DMS153 treated with DMSO at 0.1 percent for 48 hours (cell line): ENCODE results near the gene ROBO2.
"Not testable (repeated sequence)": the region's sequence is repeated elsewhere in the genome, so short reads cannot be mapped to it uniquely, and the experiment has no call there.

ENCODE experiments used
- DNase-seq: peaks from one replicate; lab custom pipeline; 2025; ENCODE audit not compliant: unreplicated experiment; lab: John Stamatoyannopoulos, UW

ROBO2 gene

DNA sequence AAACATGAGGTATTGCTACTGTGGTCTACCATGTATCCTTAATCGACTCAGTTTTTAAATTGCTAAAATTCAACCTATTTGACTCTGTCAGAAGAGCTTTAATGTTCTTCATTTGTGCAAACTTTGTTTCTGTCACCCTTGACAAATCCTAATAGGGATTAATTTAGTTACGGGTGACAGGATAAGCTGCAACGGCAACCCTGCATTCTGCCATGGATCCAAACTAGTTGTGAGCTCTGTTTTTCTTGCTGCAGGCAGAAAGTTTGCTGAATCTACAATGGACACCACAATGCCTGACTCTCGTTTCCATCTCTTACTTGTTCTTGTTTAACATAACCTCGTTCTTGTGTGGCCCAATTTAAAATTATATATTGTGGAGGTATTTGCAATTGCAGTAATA, 352.3 kb downstream of the ROBO2 start:
- no peak for DNase-seq

- DNase-seq, result no peak
These were observed 354.1 kb downstream of the ROBO2 start for GRCh38 chr3:77394046-77394445.

DNA sequence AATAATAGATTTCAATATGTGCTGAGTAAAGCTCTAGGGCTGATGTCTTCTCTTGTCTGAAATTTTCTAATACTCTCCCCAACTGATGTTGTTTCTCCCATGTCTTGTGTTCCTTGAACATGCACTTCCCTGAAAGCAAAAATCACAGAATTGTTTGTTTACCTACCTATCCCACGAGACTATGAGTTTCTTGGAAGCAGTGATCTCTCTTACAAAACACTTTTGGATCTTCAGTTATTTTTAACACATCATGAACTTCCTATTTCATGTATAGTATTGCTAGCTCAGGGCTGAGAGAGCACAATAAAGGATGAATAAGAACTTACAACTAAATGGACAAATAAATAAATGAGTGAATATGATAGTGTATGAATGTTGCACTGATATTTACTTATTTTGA, 365.0 kb downstream of the ROBO2 start:
- DNase-seq, result no peak

GRCh38 chr3:77407441-77407840, 367.5 kb downstream of the ROBO2 start:
- no peak for DNase-seq

- DNase-seq, result not testable (repeated sequence)
These were observed 370.4 kb downstream of the ROBO2 start for GRCh38 chr3:77410334-77410733.

GRCh38 chr3:77411334-77411733, 371.4 kb downstream of the ROBO2 start:
- DNase-seq, result no peak

GRCh38 chr3:77412021-77412438, 372.1 kb downstream of the ROBO2 start:
- no peak for DNase-seq

DNA sequence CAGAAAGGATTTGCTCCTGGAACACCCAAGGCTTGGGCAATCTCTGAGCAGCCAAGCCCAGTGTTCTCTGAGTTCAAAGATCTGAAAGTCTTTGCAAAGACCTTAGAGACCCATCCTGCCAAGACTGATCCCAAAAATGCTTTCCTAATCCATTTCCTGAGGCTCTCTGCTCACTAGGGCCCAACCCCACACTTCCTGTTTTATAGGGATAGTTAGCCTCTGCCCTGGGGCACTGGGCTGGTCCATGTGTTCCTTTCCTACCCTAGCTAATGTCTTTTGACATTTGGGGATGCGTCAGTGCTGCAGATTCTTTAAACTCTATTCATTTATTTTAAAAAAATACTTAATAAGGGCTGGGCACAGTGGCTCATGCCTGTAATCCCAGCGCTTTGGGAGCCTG, 372.7 kb downstream of the ROBO2 start:
- DNase-seq, result no peak

GRCh38 chr3:77414881-77415280, 375.0 kb downstream of the ROBO2 start:
- no peak for DNase-seq

GRCh38 chr3:77420336-77420735, 380.4 kb downstream of the ROBO2 start:
- DNase-seq, result no peak

GRCh38 chr3:77421916-77422315, 382.0 kb downstream of the ROBO2 start:
- DNase-seq, result no peak

GRCh38 chr3:77426531-77426930, 386.6 kb downstream of the ROBO2 start:
- DNase-seq, result no peak

- no peak for DNase-seq
These were observed 387.6 kb downstream of the ROBO2 start for GRCh38 chr3:77427528-77427927.

- DNase-seq, result no peak
These were observed 397.0 kb downstream of the ROBO2 start for GRCh38 chr3:77436908-77437307.

DNA sequence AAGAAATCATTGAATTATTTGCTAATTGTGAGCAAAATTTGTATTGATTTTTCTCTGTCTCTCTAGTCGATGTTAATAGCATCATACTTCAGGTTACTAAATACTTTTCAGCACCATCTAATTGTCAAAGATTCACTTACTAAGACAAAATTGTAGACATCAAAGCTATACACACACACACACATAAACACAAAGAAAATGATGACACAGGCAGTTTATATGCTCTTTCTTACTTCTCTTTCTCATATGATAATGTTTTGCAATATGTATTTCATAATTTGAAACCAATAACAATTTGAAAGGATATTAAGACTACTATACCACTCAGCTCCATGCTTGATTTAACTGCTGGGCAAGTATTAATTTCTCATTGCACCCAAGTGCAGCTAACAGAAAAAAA, 406.2 kb downstream of the ROBO2 start:
- no peak for DNase-seq

- no peak for DNase-seq
These were observed 406.9 kb downstream of the ROBO2 start for GRCh38 chr3:77446761-77447160.

- DNase-seq, result no peak
These were observed 409.8 kb downstream of the ROBO2 start for GRCh38 chr3:77449459-77450350.

DNA sequence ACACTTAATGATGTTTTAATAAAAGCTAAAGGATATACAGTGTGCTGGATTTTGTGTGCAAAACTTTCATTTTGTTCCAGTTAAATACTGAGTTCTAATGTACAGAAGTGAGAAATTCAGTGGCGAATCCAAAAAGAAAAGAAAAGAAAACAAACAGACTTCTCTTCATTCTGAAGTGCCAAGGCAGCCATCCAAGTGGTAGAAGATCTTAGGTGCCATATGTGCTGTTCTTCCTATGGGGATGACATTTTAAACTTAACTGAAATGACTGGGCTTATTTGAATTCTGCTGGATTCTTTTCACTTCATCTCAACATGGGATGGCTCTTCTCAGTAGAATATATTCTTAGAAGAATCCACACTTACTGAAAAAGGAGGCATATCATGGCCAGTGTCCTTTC, 416.5 kb downstream of the ROBO2 start:
- no peak for DNase-seq

DNA sequence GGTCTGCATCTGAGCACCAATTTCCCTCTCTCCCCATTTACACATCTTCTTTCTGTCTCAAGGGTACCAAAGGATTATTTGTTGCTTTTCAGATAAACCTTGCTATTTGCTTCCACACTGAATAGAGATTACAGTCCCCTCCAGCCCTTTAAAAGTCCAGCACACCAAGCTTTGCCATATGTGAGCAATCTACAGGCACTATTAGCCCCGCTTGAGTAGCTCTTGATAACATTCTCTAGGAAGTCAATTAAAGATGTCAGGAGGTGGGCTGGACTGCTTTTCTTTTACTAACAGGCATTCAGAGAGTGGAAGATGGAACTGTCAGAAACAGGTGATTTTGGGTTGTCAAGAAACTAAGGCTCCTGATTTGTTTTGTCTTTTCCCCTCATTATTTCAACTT, 417.0 kb downstream of the ROBO2 start:
- DNase-seq, result no peak

- no peak for DNase-seq
These were observed 420.0 kb downstream of the ROBO2 start for GRCh38 chr3:77459926-77460325.

DNA sequence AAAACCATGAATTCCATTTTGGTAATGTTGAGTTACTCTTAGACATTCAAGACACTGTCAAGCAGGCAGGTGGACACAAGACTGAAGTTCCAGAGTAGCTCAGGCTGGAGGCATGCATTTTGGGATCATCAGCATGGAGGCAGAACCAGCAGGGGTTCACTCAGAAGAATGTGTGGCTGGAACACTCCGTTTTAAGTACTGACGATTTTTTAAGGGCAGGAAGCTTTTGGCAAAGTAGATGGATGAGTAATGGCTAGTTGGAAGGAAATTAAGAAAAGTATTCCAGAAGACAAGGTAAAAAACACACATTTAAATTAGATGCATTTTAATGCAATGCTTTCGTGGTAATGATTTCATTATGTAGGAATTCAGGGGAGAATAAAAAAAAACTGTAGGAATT, 420.4 kb downstream of the ROBO2 start:
- no peak for DNase-seq

GRCh38 chr3:77462951-77463350, 423.1 kb downstream of the ROBO2 start:
- DNase-seq, result no peak

DNA sequence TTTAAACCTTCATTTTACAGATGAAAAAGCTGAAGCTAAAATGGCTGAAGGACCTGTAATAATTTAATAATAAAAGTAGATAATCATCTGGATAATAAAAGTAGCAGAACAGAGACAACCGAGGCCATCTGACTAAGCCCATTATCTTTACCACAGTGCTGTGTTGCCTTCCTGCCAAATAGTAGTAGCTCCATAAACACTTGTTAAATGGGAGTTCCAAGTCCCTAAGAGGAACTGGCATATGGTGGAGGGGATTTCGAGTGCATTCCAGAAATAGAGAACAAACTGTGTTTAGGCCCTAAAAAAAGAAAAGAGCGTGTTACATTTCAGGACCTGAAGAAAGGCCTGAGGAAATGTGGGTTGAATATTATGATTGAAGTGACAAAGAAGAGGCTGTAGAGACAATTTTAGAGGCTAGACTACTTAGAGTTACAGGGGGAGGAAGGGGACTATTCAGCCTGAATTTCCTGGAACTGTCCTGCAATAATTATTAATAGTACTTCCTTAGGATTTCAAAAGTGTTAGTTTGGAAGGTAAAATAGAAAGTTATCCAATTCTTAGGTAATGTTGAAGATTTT, 424.3 kb downstream of the ROBO2 start:
- no peak for DNase-seq
